Neutrophil (primary cell): ENCODE measurements around the gene GTF2H3.

Experiments
- H3K27ac ChIP-seq: fragments of 200-600 bp; sonication (generic); 2 replicates; pipeline ENCODE4 v1.5.1; 2016; ENCODE audit warnings: mild to moderate bottlenecking, moderate library complexity
- H3K27me3 ChIP-seq: fragments of 200-600 bp; sonication (generic); 2 replicates; pipeline ENCODE4 v1.6.0; 2016; ENCODE audit warnings: mild to moderate bottlenecking
- H3K36me3 ChIP-seq: fragments of 200-600 bp; sonication (generic); 2 replicates; pipeline ENCODE4 v1.5.1; 2017
- H3K4me1 ChIP-seq, 2 experiments: fragments of 200-600 bp in 1 of 2; sonication (generic) in 1 of 2; 1 replicate in 1 of 2; 2 replicates in 1 of 2; pipeline versions ENCODE4 v1.5.1 to v1.6.1; 2013 to 2016; ENCODE audit warnings: low read depth in 1 of 2, low read length in 1 of 2, mild to moderate bottlenecking in 1 of 2, moderate library complexity in 1 of 2; ENCODE audit not compliant: control insufficient read depth in 1 of 2, insufficient read depth in 1 of 2
- H3K4me3 ChIP-seq, 2 experiments: fragments of 200-600 bp in 1 of 2; sonication (generic) in 1 of 2; 1 replicate in 1 of 2; 2 replicates in 1 of 2; pipeline ENCODE4 v1.5.1; 2013 to 2016; ENCODE audit warnings: low read depth in 1 of 2, low read length in 1 of 2, mild to moderate bottlenecking in 1 of 2, moderate library complexity in 1 of 2
- H3K9me3 ChIP-seq: fragments of 200-600 bp; sonication (generic); 2 replicates; pipeline ENCODE4 v1.5.1; 2016
- CTCF ChIP-seq: fragments of 200-600 bp; sonication (generic); IDR thresholded peaks from 2 replicates; pipeline ENCODE4 v1.5.1; 2016; ENCODE audit warnings: antibody characterized with exemption

Gene GTF2H3

GRCh38 chr12:123690191-123690840 is 56.7 kb downstream of the GTF2H3 start:
- H3K36me3 ChIP-seq, result no peaks in the 10 kb centered on the region
- no peaks in the 10 kb centered on the region for H3K4me1 ChIP-seq
- H3K27me3 ChIP-seq, result no peaks in the 10 kb centered on the region
- TF ChIP-seq CTCF, result no peak
- no peaks in the 10 kb centered on the region for H3K9me3 ChIP-seq
- H3K4me3 ChIP-seq, result no peak overlapping the region
- no peak overlapping the region for H3K27ac ChIP-seq

GRCh38 chr12:123696207-123696606 is 62.6 kb downstream of the GTF2H3 start:
- TF ChIP-seq CTCF, result no peak
- Histone ChIP-seq H3K27ac (no peak overlapping the region), H3K9me3 (no peaks in the 10 kb centered on the region), H3K27me3 (no peaks in the 10 kb centered on the region), H3K36me3 (no peaks in the 10 kb centered on the region), H3K4me3 (no peak overlapping the region), H3K4me1 (no peaks in the 10 kb centered on the region)

GRCh38 chr12:123696646-123697045 is 63.0 kb downstream of the GTF2H3 start:
- no peaks in the 10 kb centered on the region for H3K36me3 ChIP-seq
- no peaks in the 10 kb centered on the region for H3K9me3 ChIP-seq
- no peak for TF ChIP-seq CTCF
- no peak overlapping the region for H3K4me3 ChIP-seq
- H3K27ac ChIP-seq, result no peak overlapping the region
- no peaks in the 10 kb centered on the region for H3K4me1 ChIP-seq
- H3K27me3 ChIP-seq, result no peaks in the 10 kb centered on the region

- no peak for TF ChIP-seq CTCF
- Histone ChIP-seq H3K4me3 (no peak overlapping the region), H3K27me3 (no peaks in the 10 kb centered on the region), H3K36me3 (no peaks in the 10 kb centered on the region), H3K9me3 (no peaks in the 10 kb centered on the region), H3K4me1 (no peaks in the 10 kb centered on the region), H3K27ac (no peak overlapping the region)
Observed at GRCh38 chr12:123705935-123706334, 72.3 kb downstream of the GTF2H3 start.

GRCh38 chr12:123707466-123707865 is 73.8 kb downstream of the GTF2H3 start:
- Histone ChIP-seq H3K27ac (no peak overlapping the region), H3K36me3 (no peaks in the 10 kb centered on the region), H3K9me3 (no peaks in the 10 kb centered on the region), H3K27me3 (no peaks in the 10 kb centered on the region), H3K4me3 (no peak overlapping the region), H3K4me1 (peaks cover 6 to 8% of the 10 kb centered on the region in 2 experiments)
- TF ChIP-seq CTCF, result no peak
